ENCODE data around the gene SLC43A3.
"Not testable (repeated sequence)": the region's sequence is repeated elsewhere in the genome, so short reads cannot be mapped to it uniquely, and the experiment has no call there.

The SLC43A3 gene

GRCh38 chr11:57378186-57378585 is 48.7 kb downstream of the SLC43A3 start:
- DNase-seq (ENCODE audit: low spot score): no peak

- DNase-seq (ENCODE audit: low spot score): peak; percentile 25
Measured at GRCh38 chr11:57377107-57377506, 49.8 kb downstream of the SLC43A3 start.

GRCh38 chr11:57376095-57377090 is 50.5 kb downstream of the SLC43A3 start:
- no peak for DNase-seq (ENCODE audit: low spot score)

GRCh38 chr11:57375490-57375889 is 51.4 kb downstream of the SLC43A3 start:
- DNase-seq (ENCODE audit: low spot score): no peak

GRCh38 chr11:57374966-57375365 is 52.0 kb downstream of the SLC43A3 start:
- DNase-seq (ENCODE audit: low spot score): no peak

- no peak for DNase-seq (ENCODE audit: low spot score)
Measured at GRCh38 chr11:57373146-57373545, 53.8 kb downstream of the SLC43A3 start.

- DNase-seq (ENCODE audit: low spot score): no peak
Measured at GRCh38 chr11:57370941-57371340, 56.0 kb downstream of the SLC43A3 start.

GRCh38 chr11:57370251-57370650 is 56.7 kb downstream of the SLC43A3 start:
- DNase-seq (ENCODE audit: low spot score): no peak

GRCh38 chr11:57368845-57369232 is 58.1 kb downstream of the SLC43A3 start:
- no peak for DNase-seq (ENCODE audit: low spot score)

- DNase-seq (ENCODE audit: low spot score): no peak
Measured at GRCh38 chr11:57368106-57368844, 58.6 kb downstream of the SLC43A3 start.

- DNase-seq (ENCODE audit: low spot score): no peak
Measured at GRCh38 chr11:57364851-57365660, 61.9 kb downstream of the SLC43A3 start.

GRCh38 chr11:57363131-57364080 is 63.5 kb downstream of the SLC43A3 start:
- no peak for DNase-seq (ENCODE audit: low spot score)

- DNase-seq (ENCODE audit: low spot score): no peak
Measured at GRCh38 chr11:57361926-57362325, 65.0 kb downstream of the SLC43A3 start.

- not testable (repeated sequence) for DNase-seq (ENCODE audit: low spot score)
Measured at GRCh38 chr11:57361420-57361819, 65.5 kb downstream of the SLC43A3 start.

- DNase-seq (ENCODE audit: low spot score): no peak
Measured at GRCh38 chr11:57360991-57361390, 65.9 kb downstream of the SLC43A3 start.

- no peak for DNase-seq (ENCODE audit: low spot score)
Measured at GRCh38 chr11:57359896-57360690, 66.8 kb downstream of the SLC43A3 start.

- DNase-seq (ENCODE audit: low spot score): no peak
Measured at GRCh38 chr11:57359396-57359795, 67.5 kb downstream of the SLC43A3 start.

GRCh38 chr11:57358991-57359390 is 67.9 kb downstream of the SLC43A3 start:
- no peak for DNase-seq (ENCODE audit: low spot score)

- DNase-seq (ENCODE audit: low spot score): no peak
Measured at GRCh38 chr11:57358543-57358961, 68.4 kb downstream of the SLC43A3 start.

- peak; percentile 47 for DNase-seq (ENCODE audit: low spot score)
Measured at GRCh38 chr11:57357856-57358255, 69.1 kb downstream of the SLC43A3 start.
